ENCODE results near the gene C11orf91.

Gene C11orf91

GRCh38 chr11:33668468-33668825, 32.2 kb downstream of the C11orf91 start:
- Histone ChIP-seq H2AFZ (ENCODE audit: insufficient read depth, low read length, poor library complexity) (no peak overlapping the region), H3K4me2 (ENCODE audit: low read length) (no peak overlapping the region), H3K27me3 (ENCODE audit: insufficient read depth, low read length) (no peaks in the 10 kb centered on the region), H3K18ac (ENCODE audit: low read length) (no peak overlapping the region), H2AK5ac (ENCODE audit: low read length) (no peak overlapping the region), H3K14ac (ENCODE audit: low read length) (no peak overlapping the region), H4K91ac (ENCODE audit: low read depth, low read length) (no peak overlapping the region), H3K79me1 (ENCODE audit: low read length) (peaks cover 4% of the 10 kb centered on the region), H3K9me3 (ENCODE audit: insufficient read depth, low read depth, low read length) (peaks cover 2% of the 10 kb centered on the region), H2BK120ac (ENCODE audit: insufficient read depth, low read length, poor library complexity) (no peak overlapping the region), H3K4me3 (ENCODE audit: low read depth, low read length) (no peak overlapping the region), H3K4me1 (ENCODE audit: control insufficient read depth in 1 of 2, insufficient read depth in 2 of 2, low read length in 2 of 2) (peaks cover 0 to 7% of the 10 kb centered on the region in 2 experiments), H4K8ac (ENCODE audit: low read depth, low read length) (no peak overlapping the region), H3K9ac (ENCODE audit: low read length) (no peak overlapping the region), H3K23ac (ENCODE audit: low read length) (no peak overlapping the region), H3K79me2 (ENCODE audit: control insufficient read depth, insufficient read depth, low read length, poor library complexity) (no peaks in the 10 kb centered on the region), H2BK12ac (ENCODE audit: low read length) (no peak overlapping the region), H2BK5ac (ENCODE audit: low read depth, low read length, poor library complexity) (no peak overlapping the region), H3K27ac (ENCODE audit: low read depth, low read length) (no peak overlapping the region), H4K12ac (ENCODE audit: low read depth, low read length) (no peak overlapping the region), H3K36me3 (ENCODE audit: control insufficient read depth in 1 of 2, insufficient read depth in 2 of 2, low read length in 2 of 2) (no peaks in the 10 kb centered on the region), H3K4ac (ENCODE audit: low read depth, low read length) (no peak overlapping the region)
- no CpG with 5 or more reads among the region's 6 CpGs for WGBS (ENCODE audit: extremely low coverage, insufficient coverage, insufficient read length)
- no peak for DNase-seq

- Histone ChIP-seq H4K12ac (ENCODE audit: low read depth, low read length) (no peak overlapping the region), H3K9ac (ENCODE audit: low read length) (no peak overlapping the region)
- no CpG with 5 or more reads among the region's 18 CpGs for WGBS (ENCODE audit: extremely low coverage, insufficient coverage, insufficient read length)
These were observed 32.7 kb downstream of the C11orf91 start for GRCh38 chr11:33667819-33668467.

GRCh38 chr11:33665350-33666106, 35.1 kb downstream of the C11orf91 start:
- Histone ChIP-seq H3K4me1 (ENCODE audit: control insufficient read depth in 1 of 2, insufficient read depth in 2 of 2, low read length in 2 of 2) (peaks cover 0 to 6% of the 10 kb centered on the region in 2 experiments), H3K27me3 (ENCODE audit: insufficient read depth, low read length) (no peaks in the 10 kb centered on the region), H3K18ac (ENCODE audit: low read length) (no peak overlapping the region), H4K12ac (ENCODE audit: low read depth, low read length) (no peak overlapping the region), H3K4me2 (ENCODE audit: low read length) (no peak overlapping the region), H4K8ac (ENCODE audit: low read depth, low read length) (no peak overlapping the region), H3K4ac (ENCODE audit: low read depth, low read length) (no peak overlapping the region), H3K79me1 (ENCODE audit: low read length) (peaks cover 4% of the 10 kb centered on the region), H2AK5ac (ENCODE audit: low read length) (no peak overlapping the region), H4K91ac (ENCODE audit: low read depth, low read length) (no peak overlapping the region), H3K9ac (ENCODE audit: low read length) (no peak overlapping the region), H2AFZ (ENCODE audit: insufficient read depth, low read length, poor library complexity) (no peak overlapping the region), H3K27ac (ENCODE audit: low read depth, low read length) (no peak overlapping the region), H2BK12ac (ENCODE audit: low read length) (no peak overlapping the region), H2BK5ac (ENCODE audit: low read depth, low read length, poor library complexity) (no peak overlapping the region), H3K14ac (ENCODE audit: low read length) (no peak overlapping the region), H3K79me2 (ENCODE audit: control insufficient read depth, insufficient read depth, low read length, poor library complexity) (no peaks in the 10 kb centered on the region), H3K9me3 (ENCODE audit: insufficient read depth, low read depth, low read length) (peaks cover 2% of the 10 kb centered on the region), H3K36me3 (ENCODE audit: control insufficient read depth in 1 of 2, insufficient read depth in 2 of 2, low read length in 2 of 2) (no peaks in the 10 kb centered on the region), H3K23ac (ENCODE audit: low read length) (no peak overlapping the region), H2BK120ac (ENCODE audit: insufficient read depth, low read length, poor library complexity) (no peak overlapping the region), H3K4me3 (ENCODE audit: low read depth, low read length) (no peak overlapping the region)
- no peak for DNase-seq
- WGBS (ENCODE audit: extremely low coverage, insufficient coverage, insufficient read length): no CpG with 5 or more reads among the region's 6 CpGs

More at GRCh38 chr11:33667819-33668467, 32.7 kb downstream of the C11orf91 start:
- Histone ChIP-seq H3K4ac (ENCODE audit: low read depth, low read length) (no peak overlapping the region), H3K27ac (ENCODE audit: low read depth, low read length) (no peak overlapping the region), H2BK120ac (ENCODE audit: insufficient read depth, low read length, poor library complexity) (peak overlapping the region; percentile 35), H3K18ac (ENCODE audit: low read length) (no peak overlapping the region), H4K91ac (ENCODE audit: low read depth, low read length) (peak overlapping the region; percentile 67), H3K27me3 (ENCODE audit: insufficient read depth, low read length) (no peaks in the 10 kb centered on the region), H2BK5ac (ENCODE audit: low read depth, low read length, poor library complexity) (no peak overlapping the region), H3K14ac (ENCODE audit: low read length) (peak overlapping the region; percentile 3), H2BK12ac (ENCODE audit: low read length) (peak overlapping the region; percentile 34), H3K4me1 (ENCODE audit: control insufficient read depth in 1 of 2, insufficient read depth in 2 of 2, low read length in 2 of 2) (peaks cover 0 to 7% of the 10 kb centered on the region in 2 experiments), H3K4me2 (ENCODE audit: low read length) (no peak overlapping the region), H2AFZ (ENCODE audit: insufficient read depth, low read length, poor library complexity) (no peak overlapping the region), H3K79me2 (ENCODE audit: control insufficient read depth, insufficient read depth, low read length, poor library complexity) (no peaks in the 10 kb centered on the region), H3K79me1 (ENCODE audit: low read length) (peaks cover 4% of the 10 kb centered on the region), H3K9me3 (ENCODE audit: insufficient read depth, low read depth, low read length) (peaks cover 2% of the 10 kb centered on the region), H2AK5ac (ENCODE audit: low read length) (peak overlapping the region; percentile 1), H3K36me3 (ENCODE audit: control insufficient read depth in 1 of 2, insufficient read depth in 2 of 2, low read length in 2 of 2) (no peaks in the 10 kb centered on the region), H3K23ac (ENCODE audit: low read length) (no peak overlapping the region), H3K4me3 (ENCODE audit: low read depth, low read length) (no peak overlapping the region), H4K8ac (ENCODE audit: low read depth, low read length) (no peak overlapping the region)
- peak; percentile 44 to 69 for DNase-seq

GRCh38 chr11:33664827-33665226, 35.8 kb downstream of the C11orf91 start:
- H3K4ac ChIP-seq (ENCODE audit: low read depth, low read length): no peak overlapping the region
- H3K4me3 ChIP-seq (ENCODE audit: low read depth, low read length): no peak overlapping the region
- H4K91ac ChIP-seq (ENCODE audit: low read depth, low read length): no peak overlapping the region
- no peak overlapping the region for H4K12ac ChIP-seq (ENCODE audit: low read depth, low read length)
- H3K79me2 ChIP-seq (ENCODE audit: control insufficient read depth, insufficient read depth, low read length, poor library complexity): no peaks in the 10 kb centered on the region
- no peak overlapping the region for H3K9ac ChIP-seq (ENCODE audit: low read length)
- no peak overlapping the region for H3K27ac ChIP-seq (ENCODE audit: low read depth, low read length)
- DNase-seq: no peak
- H3K23ac ChIP-seq (ENCODE audit: low read length): no peak overlapping the region
- H2BK5ac ChIP-seq (ENCODE audit: low read depth, low read length, poor library complexity): no peak overlapping the region
- H2AFZ ChIP-seq (ENCODE audit: insufficient read depth, low read length, poor library complexity): no peak overlapping the region
- WGBS (ENCODE audit: extremely low coverage, insufficient coverage, insufficient read length): no CpG with 5 or more reads among the region's 4 CpGs
- peaks cover 2% of the 10 kb centered on the region for H3K9me3 ChIP-seq (ENCODE audit: insufficient read depth, low read depth, low read length)
- no peak overlapping the region for H3K14ac ChIP-seq (ENCODE audit: low read length)
- H3K4me2 ChIP-seq (ENCODE audit: low read length): no peak overlapping the region
- peaks cover 4% of the 10 kb centered on the region for H3K79me1 ChIP-seq (ENCODE audit: low read length)
- H3K4me1 ChIP-seq (ENCODE audit: control insufficient read depth in 1 of 2, insufficient read depth in 2 of 2, low read length in 2 of 2): peaks cover 0 to 6% of the 10 kb centered on the region in 2 experiments
- H3K18ac ChIP-seq (ENCODE audit: low read length): no peak overlapping the region
- H2AK5ac ChIP-seq (ENCODE audit: low read length): no peak overlapping the region
- H3K27me3 ChIP-seq (ENCODE audit: insufficient read depth, low read length): no peaks in the 10 kb centered on the region
- no peaks in the 10 kb centered on the region for H3K36me3 ChIP-seq (ENCODE audit: control insufficient read depth in 1 of 2, insufficient read depth in 2 of 2, low read length in 2 of 2)
- no peak overlapping the region for H4K8ac ChIP-seq (ENCODE audit: low read depth, low read length)
- no peak overlapping the region for H2BK12ac ChIP-seq (ENCODE audit: low read length)
- H2BK120ac ChIP-seq (ENCODE audit: insufficient read depth, low read length, poor library complexity): no peak overlapping the region

Data from trophoblast cell (in vitro differentiated cells and primary cell).